GM18499 (cell line): Measurements from ENCODE around the gene C2CD4A.
A peak's percentile ranks its signal among the peaks of the same experiment; 100 is the strongest.
"Not testable (repeated sequence)": the region's sequence is repeated elsewhere in the genome, so short reads cannot be mapped to it uniquely, and the experiment has no call there.

Source experiments
- ATAC-seq: cut with Tn5 transposase; IDR thresholded peaks from one replicate; pipeline ENCODE4 v1.9.1; 2021; ENCODE audit warnings: moderate number of reproducible peaks; ENCODE audit not compliant: insufficient read depth, unreplicated experiment

The C2CD4A gene

GRCh38 chr15:62066663-62067447, at the start of gene C2CD4A:
Gene C2CD4A (plus strand): TSS chr15:62066977. CDS start chr15:62067614, 637 bp downstream.
- ATAC-seq, result no peak

GRCh38 chr15:62020576-62021160, 46.1 kb upstream of the C2CD4A start:
- no peak for ATAC-seq

GRCh38 chr15:62021991-62022600, 44.7 kb upstream of the C2CD4A start:
- no peak for ATAC-seq

GRCh38 chr15:62026487-62027262, 40.1 kb upstream of the C2CD4A start:
- ATAC-seq, result peak; percentile 66

GRCh38 chr15:62027263-62027565, 39.6 kb upstream of the C2CD4A start:
- no peak for ATAC-seq

- no peak for ATAC-seq
Measured at GRCh38 chr15:62027916-62028315, 38.9 kb upstream of the C2CD4A start.

- ATAC-seq, result no peak
Measured at GRCh38 chr15:62035256-62035924, 31.4 kb upstream of the C2CD4A start.

GRCh38 chr15:62046078-62046743, 20.6 kb upstream of the C2CD4A start:
- peak; percentile 72 for ATAC-seq

- ATAC-seq, result no peak
Measured at GRCh38 chr15:62047282-62047827, 19.4 kb upstream of the C2CD4A start.

GRCh38 chr15:62048254-62048653, 18.5 kb upstream of the C2CD4A start:
- ATAC-seq, result not testable (repeated sequence)

GRCh38 chr15:62050115-62050514, 16.7 kb upstream of the C2CD4A start:
- ATAC-seq, result no peak

- no peak for ATAC-seq
Measured at GRCh38 chr15:62051166-62051565, 15.6 kb upstream of the C2CD4A start.

- no peak for ATAC-seq
Measured at GRCh38 chr15:62052713-62053112, 14.1 kb upstream of the C2CD4A start.

GRCh38 chr15:62053439-62054085, 13.2 kb upstream of the C2CD4A start:
- ATAC-seq, result no peak

- no peak for ATAC-seq
Measured at GRCh38 chr15:62054979-62055378, 11.8 kb upstream of the C2CD4A start.

- no peak for ATAC-seq
Measured at GRCh38 chr15:62057341-62057980, 9.3 kb upstream of the C2CD4A start.

GRCh38 chr15:62058327-62059028, 8.3 kb upstream of the C2CD4A start:
- ATAC-seq, result no peak
